Superior temporal gyrus (tissue), 1 donor: ENCODE results near the gene HARS1.
"Not testable (repeated sequence)": the region's sequence is repeated elsewhere in the genome, so short reads cannot be mapped to it uniquely, and the experiment has no call there.

Source experiments
- DNase-seq: peaks from one replicate; pipeline ENCODE4 v3.0.0-alpha.2; 2016; ENCODE audit errors: extremely low spot score

The HARS1 gene

GRCh38 chr5:140633501-140633900 is 57.7 kb downstream of the HARS1 start:
- no peak for DNase-seq

- DNase-seq: peak; percentile 31
Measured at GRCh38 chr5:140633021-140633471, 58.1 kb downstream of the HARS1 start, which contains the start of gene CD14. TSS of gene CD14 (minus strand) at chr5:140633175. CDS start at chr5:140633071, 104 bp downstream.

- DNase-seq: peak; percentile 55
Measured at GRCh38 chr5:140632366-140633020, 58.7 kb downstream of the HARS1 start.

GRCh38 chr5:140631831-140632365 is 59.3 kb downstream of the HARS1 start:
- DNase-seq: no peak

- peak; percentile 34 for DNase-seq
Measured at GRCh38 chr5:140631036-140631417, 60.1 kb downstream of the HARS1 start.

GRCh38 chr5:140630292-140631035 is 60.7 kb downstream of the HARS1 start:
- no peak for DNase-seq

- DNase-seq: no peak
Measured at GRCh38 chr5:140628711-140629110, 62.5 kb downstream of the HARS1 start.

GRCh38 chr5:140627972-140628371 is 63.2 kb downstream of the HARS1 start:
- no peak for DNase-seq

GRCh38 chr5:140624886-140625285 is 66.3 kb downstream of the HARS1 start:
- not testable (repeated sequence) for DNase-seq
